A549 (cell line): ENCODE measurements around the gene FXN. TPM values are rescaled to one million over a fixed set of nuclear protein-coding genes. Genes with fewer than 3 reads are reported as not detected.
"Not testable (repeated sequence)": the region's sequence is repeated elsewhere in the genome, so short reads cannot be mapped to it uniquely, and the experiment has no call there.

Experiments used
- ATAC-seq, 2 experiments: fragments of 200-7000 bp in 1 of 2; fragments of >200 bp in 1 of 2; cut with Nextera tagmentation in 1 of 2; cut with Tn5 transposase in 1 of 2; 3 replicates each; pipeline versions ENCODE4 v1.8.0 to v1.9.1; 2018 to 2020; ENCODE audit warnings: mild to moderate bottlenecking in 1 of 2, moderate library complexity in 1 of 2
- CTCF ChIA-PET: fragments of 300-600 bp; sonication (Branson Sonifier 250); formaldehyde crosslinking; extraction: SDS; loops from one replicate; lab custom pipeline; 2021; ENCODE audit warnings: antibody characterized with exemption, inconsistent platforms; lab: Yijun Ruan, JAX
- POLR2A ChIA-PET: fragments of 350-600 bp; formaldehyde crosslinking; extraction: SDS; loops from one replicate; lab custom pipeline; 2021; ENCODE audit warnings: antibody characterized with exemption, inconsistent platforms; lab: Yijun Ruan, JAX
- DNase-seq, 2 experiments: peaks; one replicate each; pipeline versions ENCODE4 v3.0.0 to v3.0.0-alpha.2; 2011 to 2016; ENCODE audit warnings: low read depth in 1 of 2, low spot score in 1 of 2
- FAIRE-seq: peaks from 2 replicates; lab custom pipeline; 2011; peaks lifted over from hg19 to GRCh38; lab: Jason Lieb, UNC
- H3K27ac ChIP-seq, 2 experiments: fragments of >200 bp; sonication (Bioruptor Twin); formaldehyde crosslinking; 3 replicates each; pipeline ENCODE4 v1.5.1; 2016 to 2017
- H3K4me1 ChIP-seq: fragments of >200 bp; sonication (Bioruptor Twin); formaldehyde crosslinking; 3 replicates; pipeline ENCODE4 v1.6.1; 2016
- H3K4me2 ChIP-seq: fragments of >200 bp; sonication (Bioruptor Twin); formaldehyde crosslinking; 3 replicates; pipeline ENCODE4 v1.6.1; 2016
- H3K4me3 ChIP-seq: fragments of >200 bp; sonication (Bioruptor Twin); formaldehyde crosslinking; 3 replicates; pipeline ENCODE4 v1.5.1; 2016
- H3K9me3 ChIP-seq: fragments of >200 bp; sonication (Bioruptor Twin); formaldehyde crosslinking; 3 replicates; pipeline ENCODE4 v1.6.1; 2016
- BCL3 ChIP-seq: fragments of >200 bp; sonication (Bioruptor Twin); formaldehyde crosslinking; IDR thresholded peaks from 3 replicates; pipeline ENCODE4 v1.6.1; 2016
- CEBPB ChIP-seq, 2 experiments: fragments of >200 bp in 1 of 2; sonication (Bioruptor Twin) in 1 of 2; formaldehyde crosslinking in 1 of 2; IDR thresholded peaks; 2 replicates each; pipeline ENCODE4 v1.6.1; 2012 to 2016
- CHD2 ChIP-seq: fragments of 150-350 bp; IDR thresholded peaks from 2 replicates; pipeline ENCODE4 v1.6.1; 2014; ENCODE audit warnings: low read length; ENCODE audit not compliant: partially characterized antibody
- CHD4 ChIP-seq: fragments of 200-600 bp; sonication (generic); IDR thresholded peaks from 2 replicates; pipeline ENCODE4 v1.6.1; 2016; ENCODE audit warnings: antibody characterized with exemption, mild to moderate bottlenecking, borderline replicate concordance
- CTCF ChIP-seq: fragments of >200 bp; sonication (Bioruptor Twin); formaldehyde crosslinking; IDR thresholded peaks from 3 replicates; pipeline ENCODE4 v1.5.1; 2016
- EHMT2 ChIP-seq: fragments of 200-600 bp; sonication (generic); IDR thresholded peaks from 2 replicates; pipeline ENCODE4 v1.6.1; 2016; ENCODE audit warnings: antibody characterized with exemption, low read depth, mild to moderate bottlenecking, moderate library complexity
- ELK1 ChIP-seq: fragments of 150-350 bp; IDR thresholded peaks from 2 replicates; pipeline ENCODE4 v1.6.1; 2014; ENCODE audit warnings: low read depth, mild to moderate bottlenecking, low read length
- EP300 ChIP-seq, 2 experiments: fragments of >200 bp; sonication (Bioruptor Twin); formaldehyde crosslinking; IDR thresholded peaks; 2 replicates in 1 of 2; 3 replicates in 1 of 2; pipeline ENCODE4 v1.6.1; 2016 to 2017
- FOSB ChIP-seq: fragments of 250-450 bp; sonication (Bioruptor Pico); IDR thresholded peaks from 2 replicates; pipeline ENCODE4 v1.5.0; 2020; ENCODE audit warnings: mild to moderate bottlenecking, moderate library complexity
- FOSL2 ChIP-seq, 2 experiments: fragments of 450-650 bp in 1 of 2; fragments of >200 bp in 1 of 2; sonication (Bioruptor Twin) in 1 of 2; formaldehyde crosslinking; IDR thresholded peaks; 2 replicates each; pipeline versions ENCODE4 v1.5.0 to v1.6.1; 2016 to 2020; ENCODE audit warnings: mild to moderate bottlenecking in 1 of 2, moderate library complexity in 1 of 2
- FOXS1 ChIP-seq: fragments of 250-450 bp; sonication (Bioruptor Pico); IDR thresholded peaks from 2 replicates; pipeline ENCODE4 v1.5.0; 2020; ENCODE audit warnings: mild to moderate bottlenecking, moderate library complexity
- GATA3 ChIP-seq: IDR thresholded peaks from 2 replicates; pipeline ENCODE4 v1.6.1; 2012; ENCODE audit warnings: borderline replicate concordance
- HDAC2 ChIP-seq: fragments of 200-600 bp; sonication (generic); IDR thresholded peaks from 2 replicates; pipeline ENCODE4 v1.6.1; 2016
- HES2 ChIP-seq: fragments of >200 bp; sonication (Bioruptor Twin); formaldehyde crosslinking; IDR thresholded peaks from 2 replicates; pipeline ENCODE4 v1.6.1; 2016
- HEYL ChIP-seq: fragments of 250-450 bp; sonication (Bioruptor Pico); IDR thresholded peaks from 2 replicates; pipeline ENCODE4 v1.8.0; 2021; ENCODE audit warnings: mild to moderate bottlenecking, moderate library complexity
- HMGXB4 ChIP-seq: fragments of 250-450 bp; sonication (Bioruptor Pico); IDR thresholded peaks from 2 replicates; pipeline ENCODE4 v1.5.0; 2021; ENCODE audit warnings: mild to moderate bottlenecking, moderate library complexity, borderline replicate concordance
- HOXB13 ChIP-seq: fragments of 250-450 bp; sonication (Bioruptor Pico); IDR thresholded peaks from 2 replicates; pipeline ENCODE4 v1.5.0; 2020; ENCODE audit warnings: low read depth, mild to moderate bottlenecking, moderate library complexity
- MAFK ChIP-seq: fragments of 450-650 bp; IDR thresholded peaks from 2 replicates; pipeline ENCODE4 v1.6.1; 2014; ENCODE audit not compliant: partially characterized antibody
- MAX ChIP-seq: IDR thresholded peaks from 2 replicates; pipeline ENCODE4 v1.6.1; 2012
- MYC ChIP-seq: IDR thresholded peaks from 2 replicates; pipeline ENCODE4 v1.6.1; 2012; ENCODE audit warnings: mild to moderate bottlenecking, inconsistent platforms, low read length, improper control_type of control experiment, borderline replicate concordance
- NFE2L2 ChIP-seq: fragments of 150-350 bp; conservative IDR thresholded peaks from 2 replicates; pipeline ENCODE4 v1.6.1; 2014; ENCODE audit warnings: low read length
- NPAS2 ChIP-seq: fragments of 250-450 bp; sonication (Bioruptor Pico); IDR thresholded peaks from 2 replicates; pipeline ENCODE4 v1.8.0; 2022; ENCODE audit warnings: mild to moderate bottlenecking, moderate library complexity, borderline replicate concordance
- POLR2A ChIP-seq: IDR thresholded peaks from 2 replicates; pipeline ENCODE4 v1.6.1; 2012; ENCODE audit warnings: mild to moderate bottlenecking, low read length
- RAD21 ChIP-seq, 2 experiments: fragments of >200 bp in 1 of 2; sonication (Bioruptor Twin) in 1 of 2; formaldehyde crosslinking in 1 of 2; IDR thresholded peaks in 1 of 2; conservative IDR thresholded peaks in 1 of 2; 2 replicates in 1 of 2; 3 replicates in 1 of 2; pipeline ENCODE4 v1.6.1; 2012 to 2018; ENCODE audit warnings: inconsistent platforms in 1 of 2
- RARB ChIP-seq: fragments of 250-450 bp; sonication (Bioruptor Pico); IDR thresholded peaks from 2 replicates; pipeline ENCODE4 v1.8.0; 2021; ENCODE audit warnings: mild to moderate bottlenecking, moderate library complexity
- RFX5 ChIP-seq: fragments of 450-650 bp; IDR thresholded peaks from 2 replicates; pipeline ENCODE4 v1.7.1; 2014; ENCODE audit warnings: antibody characterized with exemption, mild to moderate bottlenecking, moderate library complexity
- ZFP36 ChIP-seq: fragments of 450-650 bp; IDR thresholded peaks from 2 replicates; pipeline ENCODE4 v1.6.1; 2014; ENCODE audit warnings: borderline replicate concordance; ENCODE audit not compliant: partially characterized antibody
- ZNF302 ChIP-seq: fragments of 250-450 bp; sonication (Bioruptor Pico); IDR thresholded peaks from 2 replicates; pipeline ENCODE4 v1.9.0; 2021; ENCODE audit warnings: inconsistent platforms, mild to moderate bottlenecking, moderate library complexity
- WGBS: methylation state at CpG from one replicate; pipeline ENCODE4 v1.1.6; 2017; ENCODE audit errors: missing lambda C conversion rate; 5-methylcytosine and 5-hydroxymethylcytosine counted together
- polyA plus RNA-seq, 4 experiments: library from polyadenylated mRNA; depleted of rRNA in 3 of 4; stranded (reverse); fragments of >200 nt; fragmentation: RNase III in 1 of 4; extraction: RNeasy Plus Mini Kit Qiagen cat#74134 plus additional on column Dnase treatment in 1 of 4; gene quantifications; 2 replicates in 3 of 4; 3 replicates in 1 of 4; pipeline ENCODE4 v1.2.3, GENCODE V29; 2011 to 2017

Gene FXN
- polyA plus RNA-seq, 2 of the 4 experiments (the other 2 are of a cell fraction): 22.5 to 26.0 TPM

GRCh38 chr9:69107771-69108170, 72.2 kb downstream of the FXN start:
- peaks cover 6% of the 10 kb centered on the region; the same call in 2 of the 3 replicates for H3K4me1 ChIP-seq
- no peak for ATAC-seq
- POLR2A ChIA-PET: no interaction called here
- CTCF ChIA-PET: no interaction called here
- no peak overlapping the region for H3K27ac ChIP-seq
- no peak for DNase-seq
- 92% methylated on average over 3 of the region's 3 CpGs for WGBS
- no peak overlapping the region for H3K4me2 ChIP-seq
- H3K9me3 ChIP-seq: no peaks in the 10 kb centered on the region
- TF ChIP-seq ELK1 (no peak), EP300 (IDR thresholded peaks at IDR 0.05) (no peak), FOSL2 (IDR thresholded peaks at IDR 0.05) (no peak), FOSL2 (CRISPR knock-in tag; IDR thresholded peaks at IDR 0.05) (no peak), NPAS2 (no peak), CHD4 (no peak), CTCF (no peak), POLR2A (no peak), RAD21 (conservative IDR thresholded peaks at IDR 0.05 in 1 of 2, IDR thresholded peaks at IDR 0.05 in 1 of 2) (no peak), RARB (CRISPR knock-in tag) (no peak), MAX (no peak), CHD2 (no peak), FOXS1 (CRISPR knock-in tag) (no peak), GATA3 (no peak)
- FAIRE-seq: no peak
- H3K4me3 ChIP-seq: no peak overlapping the region

GRCh38 chr9:69108706-69109105, 73.2 kb downstream of the FXN start:
- H3K4me3 ChIP-seq, H3K27ac ChIP-seq, H3K9me3 ChIP-seq, FAIRE-seq, DNase-seq, H3K4me2 ChIP-seq, ATAC-seq, H3K4me1 ChIP-seq, CTCF ChIA-PET: not testable (repeated sequence)
- WGBS: 94% methylated on average over 14 of the region's 14 CpGs
- POLR2A ChIA-PET: interaction anchor here (0.6 kb wide), 1 partner anchor 21 kb away, joined by 3 read pairs; no protein-coding TSS in a partner anchor

- no peak overlapping the region for H3K27ac ChIP-seq
- ATAC-seq: no peak
- DNase-seq: no peak
- H3K4me1 ChIP-seq: peaks cover 6% of the 10 kb centered on the region; the same call in 2 of the 3 replicates
- H3K4me3 ChIP-seq: no peak overlapping the region
- 41% methylated on average over 4 of the region's 4 CpGs for WGBS
- POLR2A ChIA-PET: interaction anchor here (0.6 kb wide), 1 partner anchor 21 kb away, joined by 3 read pairs; no protein-coding TSS in a partner anchor
- no peaks in the 10 kb centered on the region for H3K9me3 ChIP-seq
- FAIRE-seq: no peak
- no peak overlapping the region for H3K4me2 ChIP-seq
- CTCF ChIA-PET: interaction anchor here (1.1 kb wide), 1 partner anchor 73 kb away, joined by 3 read pairs; no protein-coding TSS in a partner anchor
- TF ChIP-seq HOXB13 (CRISPR knock-in tag): no peak
- TF ChIP-seq HMGXB4 (CRISPR knock-in tag): no peak
- TF ChIP-seq CEBPB (IDR thresholded peaks at IDR 0.05): no peak
- no peak for TF ChIP-seq FOSL2 (IDR thresholded peaks at IDR 0.05)
- no peak for TF ChIP-seq FOSL2 (CRISPR knock-in tag; IDR thresholded peaks at IDR 0.05)
- no peak for TF ChIP-seq RFX5
- TF ChIP-seq MAFK: no peak
- TF ChIP-seq BCL3: no peak
- no peak for TF ChIP-seq HES2
- no peak for TF ChIP-seq ZNF302 (CRISPR knock-in tag)
- TF ChIP-seq FOSB (CRISPR knock-in tag): no peak
- no peak for TF ChIP-seq MYC
- no peak for TF ChIP-seq HDAC2
- TF ChIP-seq NFE2L2: no peak
- TF ChIP-seq EHMT2: no peak
- no peak for TF ChIP-seq HEYL
- TF ChIP-seq ZFP36: no peak
Measured at GRCh38 chr9:69109152-69109551, 73.6 kb downstream of the FXN start.
